ENCODE results near the gene DOCK1.

- TF ChIP-seq EZH2phosphoT487 (IDR thresholded peaks at IDR 0.05; ENCODE audit: insufficient read depth, low read depth) (no peak), EZH2 (IDR thresholded peaks at IDR 0.05; ENCODE audit: insufficient read depth, poor library complexity, severe bottlenecking) (no peak)
Measured at GRCh38 chr10:126963354-126963753, 58.1 kb downstream of the DOCK1 start.
